PC-3 (cell line): ENCODE results near the gene CCDC182. TPM values are rescaled to one million over a fixed set of nuclear protein-coding genes. Genes with fewer than 3 reads are reported as not detected.

ENCODE experiments used
- ATAC-seq: fragments of 200-7000 bp; cut with Tn5 transposase; 2 replicates; pipeline ENCODE4 v1.9.1; 2020; ENCODE audit warnings: mild to moderate bottlenecking, moderate library complexity
- BruUV-seq: library from RNA; stranded (reverse); fragments of 400-500 nt; replicated peaks from 2 replicates; lab custom pipeline; 2021; lab: Mats Ljungman, UMichigan
- CTCF ChIA-PET: fragments of 300-600 bp; sonication (Branson Sonifier 250); formaldehyde crosslinking; loops from one replicate; lab custom pipeline; 2022; ENCODE audit warnings: antibody characterized with exemption; lab: Charles Lee
- POLR2A ChIA-PET: fragments of 300-600 bp; sonication (Branson Sonifier 250); formaldehyde crosslinking; loops from one replicate; lab custom pipeline; 2022; ENCODE audit warnings: antibody characterized with exemption; ENCODE audit not compliant: unreplicated experiment; lab: Charles Lee
- DNase-seq: peaks from one replicate; pipeline ENCODE4 v3.0.0-alpha.2; 2015
- H2AFZ ChIP-seq: fragments of 300-600 bp; sonication (generic); 2 replicates; pipeline ENCODE4 v1.6.0; 2016; ENCODE audit warnings: antibody characterized with exemption, low read length
- H3F3A ChIP-seq: fragments of 300-600 bp; sonication (generic); one replicate; pipeline ENCODE4 v1.6.0; 2017; ENCODE audit warnings: antibody characterized with exemption, low read length, control low read depth, mild to moderate bottlenecking; ENCODE audit not compliant: unreplicated experiment
- H3K27ac ChIP-seq: fragments of 300-600 bp; sonication (generic); 2 replicates; pipeline ENCODE4 v1.5.1; 2016; ENCODE audit warnings: mild to moderate bottlenecking, low read length
- H3K27me3 ChIP-seq: fragments of 300-600 bp; sonication (generic); 2 replicates; pipeline ENCODE4 v1.6.1; 2016; ENCODE audit warnings: low read length, mixed read lengths
- H3K36me3 ChIP-seq: fragments of 300-600 bp; sonication (generic); 2 replicates; pipeline ENCODE4 v1.6.1; 2016; ENCODE audit warnings: low read depth, mixed run types, low read length, mixed read lengths
- H3K4me1 ChIP-seq: fragments of 300-600 bp; sonication (generic); 2 replicates; pipeline ENCODE4 v1.5.1; 2016; ENCODE audit warnings: low read length; ENCODE audit not compliant: insufficient read depth
- H3K4me2 ChIP-seq: fragments of 300-600 bp; sonication (generic); 2 replicates; pipeline ENCODE4 v1.6.0; 2016; ENCODE audit warnings: low read length
- H3K4me3 ChIP-seq: fragments of 300-600 bp; sonication (generic); 2 replicates; pipeline ENCODE4 v1.5.1; 2016; ENCODE audit warnings: mild to moderate bottlenecking, low read length, mixed read lengths
- H3K79me2 ChIP-seq: fragments of 300-600 bp; sonication (generic); 2 replicates; pipeline ENCODE4 v1.6.1; 2017; ENCODE audit warnings: low read length, mixed read lengths
- H3K9ac ChIP-seq: fragments of 300-600 bp; sonication (generic); 2 replicates; pipeline ENCODE4 v1.6.0; 2016; ENCODE audit warnings: mild to moderate bottlenecking, low read length
- H3K9me2 ChIP-seq: fragments of 300-600 bp; sonication (generic); replicated peaks from 2 replicates; pipeline ENCODE4 v1.6.1; 2016; ENCODE audit warnings: mixed run types, low read length, mixed read lengths
- H3K9me3 ChIP-seq: fragments of 300-600 bp; sonication (generic); 2 replicates; pipeline ENCODE4 v1.6.1; 2016; ENCODE audit warnings: low read length, mixed read lengths
- H4K20me1 ChIP-seq: fragments of 300-600 bp; sonication (generic); 2 replicates; pipeline ENCODE4 v1.6.1; 2016; ENCODE audit warnings: low read length, mixed read lengths
- EZH2 ChIP-seq: fragments of 300-600 bp; sonication (generic); IDR thresholded peaks from one replicate; pipeline ENCODE4 v1.6.1; 2017; ENCODE audit warnings: antibody characterized with exemption, mild to moderate bottlenecking, low read length; ENCODE audit not compliant: unreplicated experiment
- EZH2phosphoT487 ChIP-seq: fragments of 300-600 bp; sonication (generic); IDR thresholded peaks from 2 replicates; pipeline ENCODE4 v1.6.1; 2018; ENCODE audit warnings: mild to moderate bottlenecking, antibody characterized with exemption, low read length, borderline replicate concordance
- intact Hi-C: fragments of 100-400 bp; cut with micrococcal nuclease; formaldehyde crosslinking; loops from 2 replicates; pipeline ENCODE4 v1.9.0; 2023
- total RNA-seq: library from RNA; depleted of rRNA; stranded (reverse); fragments of >200 nt; gene quantifications from 2 replicates; pipeline ENCODE4 v1.2.3, GENCODE V29; 2014
- TF ChIP-seq, protein P1 (sequence below): fragments of 300-600 bp; sonication (generic); conservative IDR thresholded peaks from 2 replicates; pipeline ENCODE4 v1.5.1; 2017; ENCODE audit warnings: antibody characterized with exemption, low read depth, mild to moderate bottlenecking, low read length

The CCDC182 gene
- total RNA-seq, 1 experiment from 2014 or later = not detected

GRCh38 chr17:57720386-57721035 lies 24.6 kb downstream of the CCDC182 start:
- DNase-seq (no peak), ATAC-seq (no peak)
- no peaks in the 10 kb centered on the region for H4K20me1 ChIP-seq
- no peaks in the 10 kb centered on the region for H3F3A ChIP-seq
- H3K9me2 ChIP-seq = no peaks in the 10 kb centered on the region
- H3K27ac ChIP-seq = no peak overlapping the region
- H3K4me1 ChIP-seq = no peaks in the 10 kb centered on the region
- no peak overlapping the region for H2AFZ ChIP-seq
- H3K36me3 ChIP-seq = no peaks in the 10 kb centered on the region
- CTCF ChIA-PET = no interaction called here
- no peak overlapping the region for H3K4me3 ChIP-seq
- H3K79me2 ChIP-seq = no peaks in the 10 kb centered on the region
- POLR2A ChIA-PET = no interaction called here
- intact Hi-C loops = no loop called here
- TF ChIP-seq, protein P1, sequence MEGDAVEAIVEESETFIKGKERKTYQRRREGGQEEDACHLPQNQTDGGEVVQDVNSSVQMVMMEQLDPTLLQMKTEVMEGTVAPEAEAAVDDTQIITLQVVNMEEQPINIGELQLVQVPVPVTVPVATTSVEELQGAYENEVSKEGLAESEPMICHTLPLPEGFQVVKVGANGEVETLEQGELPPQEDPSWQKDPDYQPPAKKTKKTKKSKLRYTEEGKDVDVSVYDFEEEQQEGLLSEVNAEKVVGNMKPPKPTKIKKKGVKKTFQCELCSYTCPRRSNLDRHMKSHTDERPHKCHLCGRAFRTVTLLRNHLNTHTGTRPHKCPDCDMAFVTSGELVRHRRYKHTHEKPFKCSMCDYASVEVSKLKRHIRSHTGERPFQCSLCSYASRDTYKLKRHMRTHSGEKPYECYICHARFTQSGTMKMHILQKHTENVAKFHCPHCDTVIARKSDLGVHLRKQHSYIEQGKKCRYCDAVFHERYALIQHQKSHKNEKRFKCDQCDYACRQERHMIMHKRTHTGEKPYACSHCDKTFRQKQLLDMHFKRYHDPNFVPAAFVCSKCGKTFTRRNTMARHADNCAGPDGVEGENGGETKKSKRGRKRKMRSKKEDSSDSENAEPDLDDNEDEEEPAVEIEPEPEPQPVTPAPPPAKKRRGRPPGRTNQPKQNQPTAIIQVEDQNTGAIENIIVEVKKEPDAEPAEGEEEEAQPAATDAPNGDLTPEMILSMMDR = no peak
- TF ChIP-seq EZH2 = no peak
- no peak for TF ChIP-seq EZH2phosphoT487
- H3K27me3 ChIP-seq = peaks cover 67% of the 10 kb centered on the region
- H3K9ac ChIP-seq = no peak overlapping the region
- no peaks in the 10 kb centered on the region for H3K9me3 ChIP-seq
- BruUV-seq = no TSS peak
- H3K4me2 ChIP-seq = no peak overlapping the region

GRCh38 chr17:57718878-57719277 lies 26.2 kb downstream of the CCDC182 start:
- ChIA-PET POLR2A (no interaction called here), CTCF (no interaction called here)
- Histone ChIP-seq H3K4me3 (no peak overlapping the region), H3K4me2 (no peak overlapping the region), H2AFZ (no peak overlapping the region), H3K27me3 (peaks cover 82% of the 10 kb centered on the region), H3K36me3 (no peaks in the 10 kb centered on the region), H4K20me1 (no peaks in the 10 kb centered on the region), H3K9me3 (no peaks in the 10 kb centered on the region), H3K4me1 (no peaks in the 10 kb centered on the region), H3K79me2 (no peaks in the 10 kb centered on the region), H3K27ac (no peak overlapping the region), H3K9me2 (no peaks in the 10 kb centered on the region), H3F3A (no peaks in the 10 kb centered on the region), H3K9ac (no peak overlapping the region)
- TF ChIP-seq EZH2 (no peak), EZH2phosphoT487 (no peak)
- TF ChIP-seq, protein P1 = no peak
- ATAC-seq (no peak), DNase-seq (no peak)
- intact Hi-C loops = no loop called here
- BruUV-seq = no TSS peak

- H3K27me3 ChIP-seq = peaks cover 94% of the 10 kb centered on the region
Observed at GRCh38 chr17:57715981-57716380, 29.1 kb downstream of the CCDC182 start.

More at GRCh38 chr17:57715981-57716380, 29.1 kb downstream of the CCDC182 start:
- ChIA-PET CTCF (interaction anchor here (0.6 kb wide), 1 partner anchor 53 kb away, joined by 3 read pairs; no protein-coding TSS in a partner anchor), POLR2A (no interaction called here)
- no peaks in the 10 kb centered on the region for H3K36me3 ChIP-seq
- no peak overlapping the region for H2AFZ ChIP-seq
- intact Hi-C loops = no loop called here
- H3K9me2 ChIP-seq = no peaks in the 10 kb centered on the region
- H3K9me3 ChIP-seq = no peaks in the 10 kb centered on the region
- ATAC-seq (no peak), DNase-seq (no peak)
- H3K27ac ChIP-seq = no peak overlapping the region
- no peak overlapping the region for H3K4me2 ChIP-seq
- H3F3A ChIP-seq = no peaks in the 10 kb centered on the region
- BruUV-seq = no TSS peak
- H4K20me1 ChIP-seq = no peaks in the 10 kb centered on the region
- TF ChIP-seq EZH2 (no peak), EZH2phosphoT487 (no peak)
- TF ChIP-seq, protein P1 = no peak
- H3K4me1 ChIP-seq = no peaks in the 10 kb centered on the region
- H3K79me2 ChIP-seq = no peaks in the 10 kb centered on the region
- no peak overlapping the region for H3K4me3 ChIP-seq
- no peak overlapping the region for H3K9ac ChIP-seq
